Progenitor cell of endocrine pancreas (in vitro differentiated cells): ENCODE measurements around the gene FCRL5. TPM values are rescaled to one million over a fixed set of nuclear protein-coding genes. Genes with fewer than 3 reads are reported as not detected.

Experiments used
- DNase-seq: peaks from one replicate; pipeline ENCODE4 v3.0.0; 2021; ENCODE audit warnings: low spot score; ENCODE audit not compliant: unreplicated experiment
- H3K27ac Mint-ChIP-seq: 2 replicates; pipeline ENCODE4 v1.8.0; 2021; ENCODE audit warnings: mild to moderate bottlenecking, moderate library complexity, mixed read lengths
- H3K27me3 Mint-ChIP-seq: 2 replicates; pipeline ENCODE4 v1.8.0; 2021; ENCODE audit warnings: mixed read lengths
- H3K36me3 Mint-ChIP-seq: 2 replicates; pipeline ENCODE4 v1.8.0; 2022; ENCODE audit warnings: mixed read lengths; ENCODE audit not compliant: insufficient read depth
- H3K4me1 Mint-ChIP-seq: 2 replicates; pipeline ENCODE4 v1.8.0; 2021; ENCODE audit warnings: low read depth, mixed read lengths
- H3K4me3 Mint-ChIP-seq: 2 replicates; pipeline ENCODE4 v1.8.0; 2021; ENCODE audit warnings: low read depth, mild to moderate bottlenecking, moderate library complexity, mixed read lengths
- H3K9me3 Mint-ChIP-seq: 2 replicates; pipeline ENCODE4 v1.8.0; 2021; ENCODE audit warnings: low read depth, mixed read lengths
- total RNA-seq: library from RNA; stranded (reverse); gene quantifications from 2 replicates; pipeline ENCODE4 v1.2.1, GENCODE V29; 2021
- TF ChIP-seq, protein P1 (sequence below): fragments of 200-600 bp; sonication (generic); IDR thresholded peaks from one replicate; pipeline ENCODE4 v1.5.0; 2021; ENCODE audit warnings: antibody characterized with exemption, mild to moderate bottlenecking; ENCODE audit not compliant: unreplicated experiment

The FCRL5 gene
- total RNA-seq, 1 donor from 2014 or later, result not detected

DNA sequence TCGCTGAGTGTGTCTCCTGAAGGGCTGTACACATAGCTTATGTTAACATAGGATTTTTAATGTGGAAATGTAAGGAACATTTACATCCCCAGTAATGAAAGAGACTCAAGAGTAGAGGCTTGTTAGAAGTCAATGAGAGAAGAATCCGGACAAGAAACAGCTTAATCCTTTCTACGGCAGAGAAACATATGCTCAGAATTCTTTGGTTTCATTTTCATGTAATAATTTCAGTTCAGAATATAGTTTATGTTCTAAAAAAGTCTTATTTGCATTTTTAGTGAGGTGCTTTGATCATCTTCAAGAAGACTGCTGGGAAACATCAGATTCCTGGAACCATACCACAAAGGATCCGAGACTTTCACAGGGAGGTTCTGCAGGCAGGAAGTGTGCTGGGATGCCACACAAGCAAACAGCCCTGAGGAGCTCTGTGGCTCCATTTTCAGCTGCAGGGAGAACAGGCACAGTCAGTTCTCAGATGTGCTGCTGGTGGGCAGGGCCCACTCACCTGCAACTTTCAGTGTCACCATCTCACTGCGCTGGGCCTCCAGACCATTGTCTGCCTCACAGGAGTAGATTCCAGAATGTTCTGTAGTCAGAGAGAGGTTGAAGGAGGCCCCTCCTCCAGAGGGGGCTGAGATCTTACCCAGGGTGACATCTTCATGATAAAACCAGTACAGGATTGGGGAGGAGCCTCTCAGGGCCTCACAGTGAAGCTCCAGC is 28.4 kb downstream of the FCRL5 start:
- H3K9me3 Mint-ChIP-seq, result no peaks in the 10 kb centered on the region
- H3K36me3 Mint-ChIP-seq, result no peaks in the 10 kb centered on the region
- no peak overlapping the region for H3K4me3 Mint-ChIP-seq
- H3K27ac Mint-ChIP-seq, result no peak overlapping the region
- H3K4me1 Mint-ChIP-seq, result no peaks in the 10 kb centered on the region
- TF ChIP-seq, protein P1, sequence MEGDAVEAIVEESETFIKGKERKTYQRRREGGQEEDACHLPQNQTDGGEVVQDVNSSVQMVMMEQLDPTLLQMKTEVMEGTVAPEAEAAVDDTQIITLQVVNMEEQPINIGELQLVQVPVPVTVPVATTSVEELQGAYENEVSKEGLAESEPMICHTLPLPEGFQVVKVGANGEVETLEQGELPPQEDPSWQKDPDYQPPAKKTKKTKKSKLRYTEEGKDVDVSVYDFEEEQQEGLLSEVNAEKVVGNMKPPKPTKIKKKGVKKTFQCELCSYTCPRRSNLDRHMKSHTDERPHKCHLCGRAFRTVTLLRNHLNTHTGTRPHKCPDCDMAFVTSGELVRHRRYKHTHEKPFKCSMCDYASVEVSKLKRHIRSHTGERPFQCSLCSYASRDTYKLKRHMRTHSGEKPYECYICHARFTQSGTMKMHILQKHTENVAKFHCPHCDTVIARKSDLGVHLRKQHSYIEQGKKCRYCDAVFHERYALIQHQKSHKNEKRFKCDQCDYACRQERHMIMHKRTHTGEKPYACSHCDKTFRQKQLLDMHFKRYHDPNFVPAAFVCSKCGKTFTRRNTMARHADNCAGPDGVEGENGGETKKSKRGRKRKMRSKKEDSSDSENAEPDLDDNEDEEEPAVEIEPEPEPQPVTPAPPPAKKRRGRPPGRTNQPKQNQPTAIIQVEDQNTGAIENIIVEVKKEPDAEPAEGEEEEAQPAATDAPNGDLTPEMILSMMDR, result no peak
- peaks cover 2% of the 10 kb centered on the region for H3K27me3 Mint-ChIP-seq
- no peak for DNase-seq

DNA sequence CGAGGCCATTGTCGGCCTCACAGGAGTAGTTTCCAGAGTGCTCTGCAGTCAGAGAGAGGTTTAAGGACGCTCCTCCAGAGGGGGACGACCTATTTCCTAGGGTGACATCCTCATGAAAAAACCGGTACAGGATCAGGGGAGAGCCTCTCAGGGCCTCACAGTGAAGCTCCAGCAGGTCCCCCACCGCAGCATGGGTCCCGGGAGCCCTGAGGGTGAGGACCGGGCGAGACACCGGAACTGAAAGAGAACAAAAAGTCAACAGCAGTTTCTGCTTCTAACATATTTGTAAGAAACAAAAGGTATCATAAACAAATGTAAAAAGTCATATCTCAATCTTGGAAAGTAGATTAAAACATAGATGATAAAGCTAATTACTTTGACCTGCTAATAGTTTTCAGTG is 31.3 kb downstream of the FCRL5 start:
- H3K4me1 Mint-ChIP-seq, result no peaks in the 10 kb centered on the region
- H3K27ac Mint-ChIP-seq, result no peak overlapping the region
- H3K9me3 Mint-ChIP-seq, result no peaks in the 10 kb centered on the region
- peaks cover 2% of the 10 kb centered on the region for H3K27me3 Mint-ChIP-seq
- DNase-seq, result no peak
- H3K36me3 Mint-ChIP-seq, result no peaks in the 10 kb centered on the region
- H3K4me3 Mint-ChIP-seq, result no peak overlapping the region
- TF ChIP-seq, protein P1, result no peak

DNA sequence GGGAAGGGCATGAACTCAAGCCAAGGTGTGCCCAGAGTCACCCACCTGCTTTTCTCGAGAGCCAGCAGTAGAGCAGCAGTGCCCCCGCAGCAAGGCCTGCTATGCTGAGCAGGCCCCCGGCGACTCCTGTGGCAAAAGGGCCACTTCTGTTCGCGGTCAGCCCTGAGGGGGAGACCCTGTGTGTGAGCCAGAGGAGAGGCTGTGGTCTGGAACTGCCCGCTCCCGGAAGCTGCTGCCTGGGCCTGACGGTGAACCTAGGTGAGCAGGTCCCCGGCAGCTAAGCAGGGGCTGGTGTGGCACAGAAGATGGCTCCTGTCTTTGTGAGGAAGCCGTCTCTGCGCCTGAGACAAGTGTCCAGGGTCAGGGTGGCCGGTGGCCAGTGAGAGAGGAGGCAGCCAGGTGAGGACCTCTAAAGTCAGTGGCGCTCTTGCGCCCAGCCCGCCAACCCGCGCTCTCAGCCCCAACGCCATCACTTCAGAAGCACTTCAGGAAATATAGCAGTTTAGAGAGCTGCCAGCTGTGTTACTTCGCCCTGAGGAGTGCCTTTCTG is 31.9 kb downstream of the FCRL5 start:
- H3K27me3 Mint-ChIP-seq, result peaks cover 2% of the 10 kb centered on the region
- no peaks in the 10 kb centered on the region for H3K4me1 Mint-ChIP-seq
- H3K9me3 Mint-ChIP-seq, result no peaks in the 10 kb centered on the region
- DNase-seq, result no peak
- TF ChIP-seq, protein P1, result no peak
- no peaks in the 10 kb centered on the region for H3K36me3 Mint-ChIP-seq
- no peak overlapping the region for H3K4me3 Mint-ChIP-seq
- H3K27ac Mint-ChIP-seq, result no peak overlapping the region

DNA sequence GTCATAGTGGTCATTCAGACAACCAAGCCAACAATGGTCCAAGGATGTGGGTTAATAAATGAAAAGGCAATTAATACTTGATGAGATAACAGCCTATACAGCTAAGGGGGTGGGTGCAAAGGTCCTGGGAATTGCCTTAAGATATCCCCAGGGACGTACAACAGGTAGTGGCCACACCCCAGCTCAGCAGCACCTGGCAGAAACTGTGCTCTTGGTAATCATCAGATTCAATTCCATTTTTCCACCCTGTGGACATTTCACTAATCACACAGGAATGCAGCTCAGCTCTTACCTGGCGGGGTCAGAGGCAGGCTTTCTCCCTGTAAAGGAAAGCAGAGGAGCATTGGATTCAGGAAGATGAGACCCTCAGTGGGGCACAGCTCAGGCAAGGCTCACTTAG is 32.9 kb downstream of the FCRL5 start:
- no peaks in the 10 kb centered on the region for H3K4me1 Mint-ChIP-seq
- DNase-seq, result no peak
- TF ChIP-seq, protein P1, result no peak

DNA sequence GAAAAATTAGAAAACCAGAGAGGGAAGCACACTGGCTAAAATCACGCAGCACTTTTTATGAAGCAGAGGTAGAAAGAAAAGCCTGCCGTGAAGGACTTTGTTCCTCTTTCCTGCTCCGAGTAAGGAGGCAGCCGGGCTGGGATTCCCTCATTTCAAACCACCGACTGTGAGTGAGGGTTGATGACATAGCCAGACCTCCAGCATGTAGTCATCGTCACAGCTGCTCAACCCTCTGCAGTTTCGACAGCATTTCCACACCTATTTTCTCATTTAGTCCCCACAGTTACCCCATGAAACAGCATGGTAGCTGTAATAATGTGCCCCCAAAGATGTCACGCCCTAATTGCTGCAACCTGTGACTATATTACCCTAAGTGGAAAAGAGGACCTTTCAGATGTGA is 35.3 kb downstream of the FCRL5 start:
- no peak for DNase-seq
- Mint-ChIP-seq H3K4me1 (no peaks in the 10 kb centered on the region), H3K27me3 (no peaks in the 10 kb centered on the region), H3K36me3 (no peaks in the 10 kb centered on the region), H3K4me3 (no peak overlapping the region), H3K9me3 (no peaks in the 10 kb centered on the region), H3K27ac (no peak overlapping the region)
- TF ChIP-seq, protein P1, result no peak

More for the DNA sequence above, 32.9 kb downstream of the FCRL5 start:
- Mint-ChIP-seq H3K36me3 (no peaks in the 10 kb centered on the region), H3K27me3 (peaks cover 2% of the 10 kb centered on the region), H3K4me3 (no peak overlapping the region), H3K27ac (no peak overlapping the region), H3K9me3 (no peaks in the 10 kb centered on the region)
